Stimulated activated CD8-positive, alpha-beta memory T cell treated with anti-CD3 and anti-CD28 coated beads, Interleukin-4, amount 100 ng/mL, for 24 hours (primary cell): ENCODE results near the gene RBAK.
"Not testable (repeated sequence)": the region's sequence is repeated elsewhere in the genome, so short reads cannot be mapped to it uniquely, and the experiment has no call there.

ENCODE experiments used
- DNase-seq: peaks from one replicate; pipeline ENCODE4 v3.0.0-alpha.2; 2020; ENCODE audit warnings: low read depth

Gene RBAK

DNA sequence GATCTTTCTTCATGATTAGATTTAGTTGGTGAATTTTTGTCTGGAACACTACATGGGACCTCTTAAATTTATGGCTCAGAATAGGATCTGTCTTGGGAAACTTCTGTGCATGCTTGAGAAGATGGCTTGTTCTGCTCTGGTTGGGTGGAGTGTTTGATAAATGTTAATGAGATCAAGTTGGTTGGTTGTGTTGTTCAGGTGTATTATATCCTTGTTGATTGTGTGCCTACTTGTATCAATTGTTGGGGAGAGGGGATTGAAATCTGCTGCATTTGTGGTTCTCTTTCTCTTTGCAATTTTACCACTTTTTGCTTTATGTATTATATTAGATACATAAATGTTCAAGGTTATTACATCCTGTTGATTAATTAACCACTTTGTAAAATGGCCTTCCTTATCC is 6.1 kb downstream of the RBAK start:
- not testable (repeated sequence) for DNase-seq

DNA sequence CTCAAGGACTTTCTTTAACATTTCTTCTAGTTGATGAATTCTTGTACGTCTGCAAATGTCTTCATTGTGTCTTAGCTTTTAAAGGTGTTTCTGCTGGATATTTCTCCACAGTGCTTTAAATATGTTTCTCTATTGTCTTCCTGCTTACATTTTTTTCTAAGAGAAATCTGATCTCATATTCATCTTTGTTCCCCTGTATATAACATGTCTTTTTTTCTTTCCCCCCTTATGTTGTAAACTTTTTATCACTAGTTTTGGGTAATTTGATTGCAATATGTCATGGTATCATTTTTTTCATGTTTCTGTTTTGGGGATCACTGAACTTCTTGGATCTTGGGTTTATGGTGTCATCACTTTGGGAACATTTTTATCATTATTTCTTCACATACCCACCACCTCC is 7.5 kb downstream of the RBAK start:
- DNase-seq: no peak

DNA sequence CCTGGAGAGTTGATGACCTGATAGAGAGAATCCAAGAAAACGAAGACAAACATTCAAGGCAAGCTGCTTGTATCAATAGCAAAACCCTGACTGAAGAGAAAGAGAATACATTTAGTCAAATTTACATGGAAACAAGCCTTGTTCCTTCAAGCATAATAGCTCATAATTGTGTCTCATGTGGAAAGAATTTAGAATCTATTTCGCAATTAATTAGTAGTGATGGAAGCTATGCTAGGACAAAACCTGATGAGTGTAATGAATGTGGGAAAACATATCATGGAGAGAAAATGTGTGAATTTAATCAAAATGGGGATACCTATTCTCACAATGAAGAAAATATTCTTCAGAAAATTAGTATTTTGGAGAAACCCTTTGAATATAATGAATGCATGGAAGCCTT is 18.0 kb downstream of the RBAK start:
- DNase-seq: no peak

DNA sequence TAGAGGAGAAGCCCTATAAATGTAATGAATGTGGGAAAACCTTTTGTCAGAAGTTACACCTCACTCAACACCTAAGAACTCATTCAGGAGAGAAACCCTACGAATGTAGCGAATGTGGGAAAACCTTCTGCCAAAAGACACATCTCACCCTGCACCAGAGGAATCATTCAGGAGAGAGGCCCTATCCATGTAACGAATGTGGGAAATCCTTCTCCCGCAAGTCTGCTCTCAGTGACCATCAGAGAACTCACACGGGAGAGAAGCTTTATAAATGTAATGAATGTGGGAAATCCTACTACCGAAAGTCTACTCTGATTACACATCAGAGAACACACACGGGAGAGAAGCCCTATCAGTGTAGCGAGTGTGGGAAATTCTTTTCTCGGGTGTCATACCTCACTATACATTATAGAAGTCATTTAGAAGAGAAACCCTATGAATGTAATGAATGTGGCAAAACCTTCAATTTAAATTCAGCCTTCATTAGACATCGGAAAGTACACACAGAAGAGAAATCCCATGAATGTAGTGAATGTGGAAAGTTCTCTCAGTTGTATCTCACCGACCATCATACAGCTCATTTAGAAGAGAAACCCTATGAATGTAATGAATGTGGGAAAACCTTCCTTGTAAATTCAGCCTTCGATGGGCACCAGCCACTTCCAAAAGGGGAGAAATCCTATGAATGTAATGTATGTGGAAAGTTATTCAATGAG is 18.9 kb downstream of the RBAK start:
- no peak for DNase-seq

DNA sequence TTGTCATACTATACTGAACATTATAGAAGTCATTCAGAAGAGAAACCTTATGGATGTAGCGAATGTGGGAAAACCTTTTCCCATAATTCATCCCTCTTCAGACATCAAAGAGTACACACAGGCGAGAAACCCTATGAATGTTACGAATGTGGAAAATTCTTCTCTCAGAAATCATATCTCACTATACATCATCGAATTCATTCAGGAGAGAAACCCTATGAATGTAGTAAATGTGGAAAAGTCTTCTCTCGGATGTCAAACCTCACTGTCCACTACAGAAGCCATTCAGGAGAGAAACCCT is 19.4 kb downstream of the RBAK start:
- no peak for DNase-seq

DNA sequence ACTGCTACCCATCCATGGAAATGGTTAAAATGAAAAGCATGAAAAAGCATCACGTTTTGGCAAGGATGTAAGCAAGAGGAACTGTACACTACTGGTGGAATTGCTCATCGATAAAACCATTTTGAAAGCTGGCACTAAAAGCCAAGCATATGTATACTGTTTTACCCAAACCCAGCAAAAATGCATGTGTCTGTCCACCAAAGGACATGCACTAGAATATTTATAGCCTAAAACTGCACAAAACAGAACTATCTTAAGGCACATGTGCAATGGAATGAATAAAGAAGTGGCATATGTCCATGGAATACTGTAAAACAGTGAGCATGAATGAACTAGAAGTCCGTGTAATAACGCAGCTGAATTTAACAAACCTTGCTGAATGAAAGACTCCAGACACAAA is 22.9 kb downstream of the RBAK start:
- no peak for DNase-seq

DNA sequence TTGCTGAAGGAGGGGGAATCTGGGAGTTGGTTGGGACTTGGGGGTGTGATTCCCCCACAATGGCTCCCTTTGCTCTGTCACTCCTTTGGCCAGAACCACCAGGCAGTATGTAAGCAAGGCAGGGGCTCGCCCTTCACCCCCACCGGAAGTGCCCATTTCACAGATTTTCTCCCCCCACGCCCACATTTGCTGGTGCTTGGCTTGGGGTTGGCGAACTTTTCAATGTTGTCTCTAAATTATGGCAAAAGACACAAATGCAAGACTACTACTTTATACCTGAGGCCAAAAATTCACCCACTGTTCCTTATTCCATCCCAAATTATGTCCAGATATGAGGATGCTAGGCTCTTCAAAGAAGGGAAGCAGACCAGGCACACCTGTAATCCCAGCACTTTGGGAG is 24.5 kb downstream of the RBAK start:
- no peak for DNase-seq

DNA sequence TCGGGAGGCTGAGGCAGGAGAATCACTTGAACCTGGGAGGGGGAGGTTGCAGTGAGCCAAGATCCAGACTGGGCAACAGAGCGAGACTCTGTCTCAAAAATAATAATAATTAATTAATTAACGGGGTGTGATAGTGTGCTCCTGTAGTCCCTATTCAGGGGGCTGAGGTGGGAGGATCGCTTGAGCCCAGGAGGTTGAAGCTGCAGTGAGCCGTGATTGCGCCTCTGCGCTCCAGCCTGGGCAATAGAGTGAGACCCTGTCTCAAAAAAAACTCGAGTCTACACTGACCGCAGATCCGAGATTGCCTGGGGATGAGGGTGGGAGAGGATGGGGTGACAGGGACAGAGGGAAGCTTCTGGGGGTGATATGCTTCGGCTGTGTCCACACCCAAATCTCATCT is 29.5 kb downstream of the RBAK start:
- DNase-seq: not testable (repeated sequence)

DNA sequence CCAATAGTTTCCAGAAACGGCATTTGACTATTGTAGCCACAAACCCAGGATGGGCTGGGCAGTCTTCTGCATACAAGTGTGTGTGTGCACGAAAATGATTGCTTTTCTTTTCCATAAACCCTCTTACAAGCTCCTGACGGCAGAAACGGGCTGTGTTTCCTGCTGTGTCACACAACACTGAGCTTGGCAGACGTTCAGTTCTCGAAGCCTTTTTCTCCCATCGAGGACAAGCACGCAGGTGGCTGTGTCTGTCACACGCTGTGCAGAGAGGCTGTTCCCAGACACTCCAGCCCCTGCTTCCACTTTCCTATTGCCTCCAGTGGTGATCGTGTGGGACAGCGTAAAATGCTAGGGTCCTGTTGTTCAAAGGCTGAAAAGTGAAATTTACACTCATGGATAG is 32.1 kb downstream of the RBAK start:
- DNase-seq: no peak

DNA sequence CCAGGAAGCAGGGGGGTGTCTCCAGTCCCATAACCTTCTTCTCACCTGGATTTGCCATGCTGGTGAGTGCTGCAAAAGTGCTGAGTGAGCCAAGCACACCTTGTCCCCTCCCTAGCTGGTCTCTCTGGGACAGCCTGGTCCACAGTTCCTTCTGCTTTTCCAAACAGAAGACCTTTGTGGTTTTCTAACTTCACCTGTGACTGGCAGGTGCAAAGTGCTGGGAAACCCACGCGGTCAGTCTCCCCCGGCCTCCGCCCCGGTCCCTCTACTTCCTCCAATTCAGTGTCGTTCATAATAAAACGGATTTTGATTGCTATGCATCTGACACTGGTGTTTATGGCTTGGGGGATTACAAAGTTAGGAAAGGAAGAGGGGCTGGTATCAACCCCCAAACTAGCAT is 37.1 kb downstream of the RBAK start:
- no peak for DNase-seq

DNA sequence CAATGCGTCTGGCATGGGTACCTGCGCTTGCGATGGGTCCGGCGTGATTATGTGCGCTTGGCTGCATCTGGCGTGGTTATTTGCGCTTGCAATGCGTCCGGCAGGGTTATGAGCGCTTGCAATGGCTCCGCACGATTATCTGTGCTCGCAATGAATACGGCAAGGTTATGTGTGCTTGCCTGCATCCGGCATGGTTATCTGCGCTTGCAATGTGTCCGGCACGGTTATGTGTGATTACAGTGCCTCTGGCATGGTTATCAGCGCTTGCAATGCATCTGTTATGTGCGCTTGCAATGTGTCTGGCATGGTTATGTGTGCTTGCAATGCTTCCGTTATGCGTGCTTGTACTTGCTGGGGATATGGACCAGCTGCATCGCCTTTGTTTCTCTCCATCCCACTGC is 37.7 kb downstream of the RBAK start:
- DNase-seq: no peak

DNA sequence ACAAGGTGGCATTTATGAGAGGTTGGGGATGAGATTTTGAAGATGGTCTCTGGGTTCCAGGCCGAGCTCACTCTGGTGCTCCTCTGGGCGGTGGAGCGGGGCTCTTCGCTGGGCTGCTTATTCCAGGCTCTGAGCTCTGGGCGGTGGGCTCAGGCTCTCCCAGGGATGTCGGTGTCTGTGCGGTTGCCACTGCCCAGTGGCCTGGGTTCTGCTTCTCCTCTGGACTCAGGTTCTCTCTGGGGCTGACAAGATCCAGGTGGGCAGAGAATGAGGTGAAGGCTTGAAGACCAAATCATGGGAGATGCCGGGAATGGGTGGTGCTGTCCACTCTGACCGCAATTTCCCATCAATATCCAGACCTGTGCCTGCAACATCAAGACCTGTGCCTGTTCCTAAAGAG is 40.6 kb downstream of the RBAK start:
- DNase-seq: no peak

DNA sequence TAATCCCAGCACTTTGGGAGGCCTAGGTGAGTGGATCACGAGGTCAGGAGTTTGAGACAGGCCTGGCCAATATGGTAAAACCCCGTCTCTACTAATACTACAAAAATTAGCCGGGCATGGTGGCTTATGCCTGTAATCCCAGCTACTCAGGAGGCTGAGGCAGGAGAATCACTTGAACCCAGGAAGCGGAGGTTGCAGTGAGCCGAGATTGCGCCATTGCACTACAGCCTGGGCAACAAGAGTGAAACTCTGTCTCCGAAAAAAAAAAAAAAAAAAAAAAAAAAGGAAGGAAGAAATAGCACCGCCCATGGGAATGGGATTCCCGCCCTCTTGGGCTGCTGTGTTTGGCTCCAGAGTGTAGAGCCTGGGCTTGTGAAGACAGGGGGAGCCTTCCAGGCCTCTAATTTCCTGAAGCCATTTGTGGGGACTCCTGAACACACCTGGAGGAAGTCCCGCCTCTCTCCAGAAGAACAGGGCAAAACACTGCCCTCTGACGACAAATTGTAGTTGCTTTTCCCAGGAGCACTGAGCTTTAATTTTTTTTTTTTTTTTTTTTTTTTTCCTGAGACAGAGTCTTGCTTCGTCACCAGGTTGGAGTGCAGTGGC is 42.7 kb downstream of the RBAK start:
- not testable (repeated sequence) for DNase-seq

DNA sequence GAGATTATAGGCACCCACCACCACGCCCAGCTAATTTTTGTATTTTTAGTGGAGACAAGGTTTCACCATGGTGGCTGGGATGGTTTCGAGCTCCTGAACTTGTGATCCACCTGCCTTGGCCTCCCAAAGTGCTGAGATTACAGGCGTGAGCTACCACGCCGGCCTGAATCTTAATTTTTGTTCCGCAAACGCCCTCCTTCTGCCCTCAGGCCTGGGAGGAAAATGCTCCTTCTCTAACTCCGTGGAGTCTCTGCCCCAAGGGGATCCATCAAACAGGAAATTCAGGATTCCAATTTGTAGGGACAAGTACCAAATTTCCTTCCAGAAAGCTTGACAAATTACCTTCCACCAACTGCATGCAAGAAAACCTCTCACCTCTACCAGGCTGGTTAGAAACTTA is 43.2 kb downstream of the RBAK start:
- no peak for DNase-seq

DNA sequence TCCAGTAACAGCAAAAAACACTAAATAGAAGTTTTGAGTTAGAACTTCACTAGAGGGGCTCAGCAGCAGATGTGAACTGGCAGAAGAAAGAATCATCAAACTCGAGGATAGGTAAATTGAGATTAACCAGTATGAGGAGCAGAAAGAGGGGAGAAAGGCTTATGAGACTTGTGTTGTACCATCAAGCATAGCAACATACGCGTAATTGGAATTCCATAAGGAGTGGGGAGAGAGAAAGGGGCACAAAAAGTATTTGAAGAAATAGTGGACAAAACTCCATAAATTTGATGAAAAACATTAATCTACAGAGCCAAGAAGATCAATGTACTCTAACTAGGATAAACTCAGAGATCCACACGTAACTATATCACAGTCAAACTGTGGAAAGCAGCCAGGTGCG is 48.3 kb downstream of the RBAK start:
- DNase-seq: no peak

DNA sequence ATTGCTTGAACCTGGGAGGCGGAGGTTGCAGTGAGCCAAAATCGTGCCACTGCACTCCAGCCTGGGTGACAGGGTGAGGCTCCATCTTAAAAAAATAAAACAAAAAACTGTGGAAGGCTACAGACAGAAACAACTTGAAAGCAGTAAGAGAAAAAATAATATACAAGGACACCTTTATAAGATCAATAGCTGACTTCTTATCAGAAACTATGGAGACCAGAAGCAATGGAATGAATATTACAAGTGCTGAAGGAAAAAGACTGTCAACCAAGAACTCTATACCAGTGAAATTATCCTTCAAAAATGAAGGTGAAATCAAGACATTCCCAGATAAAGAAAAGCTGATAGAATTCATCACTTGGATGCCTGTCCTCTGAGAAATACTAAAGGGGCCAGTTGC is 49.0 kb downstream of the RBAK start:
- DNase-seq: no peak

DNA sequence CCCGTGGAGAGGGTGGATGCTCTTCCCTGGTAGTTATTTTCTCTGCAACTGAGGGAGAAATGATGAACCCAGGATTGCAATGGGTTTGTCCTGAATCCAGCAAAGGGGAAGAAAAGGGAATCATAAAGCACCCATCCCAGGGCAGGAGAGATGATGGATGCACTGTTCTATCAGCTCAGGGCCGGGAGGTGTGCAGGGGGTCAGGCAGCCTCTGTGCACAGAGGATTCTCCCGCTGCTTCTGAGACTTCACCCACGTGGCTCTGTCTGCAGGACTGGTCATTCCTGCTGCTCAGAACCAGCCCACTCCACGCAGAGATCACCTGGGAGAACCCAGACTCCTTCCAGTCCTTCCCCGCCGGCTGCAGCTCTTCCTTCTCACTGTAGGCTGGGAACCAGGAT is 70.7 kb downstream of the RBAK start:
- no peak for DNase-seq

DNA sequence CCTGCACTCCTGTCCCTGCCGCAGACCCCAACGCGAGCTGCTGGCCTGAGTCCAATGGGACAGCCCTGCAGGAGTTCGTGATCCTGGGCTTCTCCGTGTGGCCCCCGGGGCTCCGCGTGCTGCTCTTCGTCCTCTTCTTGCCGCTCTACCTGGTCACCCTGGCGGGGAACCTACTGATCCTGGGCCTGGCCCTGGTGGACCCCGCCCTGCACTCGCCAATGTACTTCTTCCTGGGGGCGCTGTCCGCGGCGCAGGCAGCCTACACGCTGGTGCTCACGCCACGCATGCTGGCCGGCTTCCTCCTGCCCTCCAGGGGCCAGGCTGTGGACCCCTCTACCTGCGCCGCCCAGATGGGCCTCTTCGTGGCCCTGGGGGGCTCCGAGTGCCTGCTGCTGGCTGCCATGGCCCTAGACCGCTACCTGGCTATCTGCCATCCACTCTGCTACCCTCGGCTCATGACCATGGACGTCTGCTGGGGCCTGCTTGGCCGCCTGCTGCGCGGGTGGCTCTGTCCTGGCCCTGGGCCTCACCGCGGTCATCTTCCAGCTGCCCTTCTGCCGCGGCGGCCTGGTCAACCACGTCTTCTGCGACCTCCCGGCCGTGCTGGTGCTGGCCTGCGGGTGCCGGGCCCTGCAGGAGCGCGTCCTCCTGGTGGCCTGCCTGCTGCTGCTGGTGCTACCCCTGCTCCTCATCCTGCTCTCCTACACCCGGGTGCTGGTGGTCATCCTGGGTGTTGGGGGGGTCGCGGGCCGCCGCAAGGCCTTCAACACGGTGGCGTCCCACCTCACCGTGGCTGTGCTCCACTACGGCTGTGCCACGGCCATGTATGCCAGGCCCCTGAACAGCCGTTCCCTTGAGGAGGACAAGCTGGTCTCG is 71.7 kb downstream of the RBAK start:
- DNase-seq: no peak
